Transverse colon (tissue), 3 donors: ENCODE measurements around the gene SASH1.

Source experiments
- CTCF ChIP-seq, 5 experiments: fragments of 200-600 bp in 3 of 5; fragments of 450-650 bp in 2 of 5; sonication (generic) in 3 of 5; IDR thresholded peaks; 1 replicate in 2 of 5; 2 replicates in 3 of 5; pipeline ENCODE4 v1.5.1; 2016 to 2017; ENCODE audit warnings: antibody characterized with exemption in 5 of 5, inconsistent platforms in 3 of 5, mild to moderate bottlenecking in 2 of 5, moderate library complexity in 1 of 5
- POLR2A ChIP-seq: fragments of 450-650 bp; IDR thresholded peaks from one replicate; pipeline ENCODE4 v1.6.1; 2016; ENCODE audit warnings: antibody characterized with exemption, mild to moderate bottlenecking, moderate library complexity

GRCh38 chr6:148464319-148465010, 121.8 kb downstream of the SASH1 start:
- TF ChIP-seq CTCF (IDR thresholded peaks at IDR 0.05) = peak; percentile 82 to 95 (median 92)
- no peak for TF ChIP-seq POLR2A
